ENCODE data around the gene WIPF3.
"Not testable (repeated sequence)": the region's sequence is repeated elsewhere in the genome, so short reads cannot be mapped to it uniquely, and the experiment has no call there.

WIPF3 gene

DNA sequence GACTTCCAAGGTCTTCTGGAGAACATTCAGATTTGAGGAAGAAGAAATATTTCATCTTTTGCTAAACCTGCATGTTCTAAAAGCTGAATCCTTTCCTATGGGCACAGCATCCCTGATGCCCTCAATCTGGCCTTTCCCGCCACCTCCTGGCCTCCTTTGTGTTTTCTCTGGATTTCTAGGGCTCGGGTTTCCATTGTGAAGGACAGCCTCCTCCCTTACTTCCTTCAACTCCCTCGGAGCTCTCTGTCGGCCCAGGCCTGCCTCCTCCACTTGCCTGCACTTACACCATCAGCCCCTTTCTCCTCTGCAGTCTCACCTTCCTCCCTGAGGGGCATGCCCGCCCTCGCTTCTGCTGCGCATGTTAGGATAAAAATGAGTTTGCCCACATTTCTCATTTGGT lies 75.4 kb downstream of the WIPF3 start:
- DNase-seq (ENCODE audit: low spot score) = no peak

DNA sequence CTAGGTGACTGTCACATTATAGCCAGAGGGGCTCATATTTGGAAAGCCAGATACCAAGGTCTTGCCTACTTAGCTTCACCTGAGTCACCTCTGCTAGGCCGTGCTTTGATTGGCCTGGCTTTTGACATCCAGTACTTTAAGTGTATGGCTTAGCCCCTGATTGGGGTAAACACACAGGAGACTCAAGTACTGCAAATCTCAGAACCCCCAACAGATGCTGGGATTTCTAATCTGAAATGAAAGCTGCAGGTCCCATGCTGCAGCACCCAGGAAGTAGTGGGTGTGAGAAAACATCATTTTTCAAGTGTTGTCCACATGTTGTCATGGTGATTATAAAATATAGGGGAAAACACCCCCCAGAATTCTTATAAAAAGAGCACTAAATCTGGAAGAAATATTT lies 76.2 kb downstream of the WIPF3 start:
- DNase-seq (ENCODE audit: low spot score) = no peak

DNA sequence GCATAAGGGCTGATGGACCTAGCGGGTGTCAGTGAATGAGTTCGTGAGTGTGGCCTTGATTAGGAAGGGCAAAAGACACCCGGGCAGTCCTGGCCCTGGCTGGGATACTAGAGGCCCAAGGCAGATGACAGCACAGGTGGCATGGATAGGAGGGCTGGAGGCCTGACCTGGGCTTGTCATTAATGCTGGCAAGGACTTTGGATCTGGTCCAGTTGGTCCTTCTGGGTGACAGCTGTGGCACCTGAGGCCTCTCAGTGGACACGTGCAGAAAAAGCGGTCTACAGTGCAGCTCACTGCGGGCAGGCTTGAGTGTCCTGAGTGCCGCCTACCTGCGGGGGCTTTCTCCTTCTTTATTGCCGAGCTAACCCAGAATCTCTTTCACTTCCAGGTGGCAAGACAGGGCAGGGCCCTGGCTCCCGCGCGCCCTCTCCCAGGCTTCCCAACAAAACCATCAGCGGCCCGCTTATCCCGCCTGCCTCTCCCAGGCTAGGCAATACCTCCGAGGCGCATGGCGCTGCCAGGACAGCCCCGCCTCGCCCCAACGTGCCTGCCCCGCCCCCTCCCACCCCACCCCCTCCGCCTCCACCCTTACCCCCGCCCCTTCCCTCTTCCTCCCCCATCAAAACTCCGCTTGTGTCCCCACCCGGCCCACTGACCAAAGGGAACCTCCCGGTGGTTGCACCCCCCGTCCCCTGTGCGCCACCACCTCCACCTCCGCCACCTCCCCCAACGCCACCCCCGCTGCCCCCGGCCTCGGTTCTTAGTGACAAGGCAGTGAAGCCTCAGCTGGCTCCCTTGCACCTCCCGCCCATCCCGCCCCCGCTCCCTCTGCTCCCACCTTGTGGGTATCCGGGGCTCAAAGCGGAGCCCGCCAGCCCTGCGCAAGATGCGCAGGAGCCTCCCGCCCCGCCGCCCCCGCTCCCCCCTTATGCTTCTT lies 77.4 kb downstream of the WIPF3 start:
- DNase-seq (ENCODE audit: low spot score) = no peak

DNA sequence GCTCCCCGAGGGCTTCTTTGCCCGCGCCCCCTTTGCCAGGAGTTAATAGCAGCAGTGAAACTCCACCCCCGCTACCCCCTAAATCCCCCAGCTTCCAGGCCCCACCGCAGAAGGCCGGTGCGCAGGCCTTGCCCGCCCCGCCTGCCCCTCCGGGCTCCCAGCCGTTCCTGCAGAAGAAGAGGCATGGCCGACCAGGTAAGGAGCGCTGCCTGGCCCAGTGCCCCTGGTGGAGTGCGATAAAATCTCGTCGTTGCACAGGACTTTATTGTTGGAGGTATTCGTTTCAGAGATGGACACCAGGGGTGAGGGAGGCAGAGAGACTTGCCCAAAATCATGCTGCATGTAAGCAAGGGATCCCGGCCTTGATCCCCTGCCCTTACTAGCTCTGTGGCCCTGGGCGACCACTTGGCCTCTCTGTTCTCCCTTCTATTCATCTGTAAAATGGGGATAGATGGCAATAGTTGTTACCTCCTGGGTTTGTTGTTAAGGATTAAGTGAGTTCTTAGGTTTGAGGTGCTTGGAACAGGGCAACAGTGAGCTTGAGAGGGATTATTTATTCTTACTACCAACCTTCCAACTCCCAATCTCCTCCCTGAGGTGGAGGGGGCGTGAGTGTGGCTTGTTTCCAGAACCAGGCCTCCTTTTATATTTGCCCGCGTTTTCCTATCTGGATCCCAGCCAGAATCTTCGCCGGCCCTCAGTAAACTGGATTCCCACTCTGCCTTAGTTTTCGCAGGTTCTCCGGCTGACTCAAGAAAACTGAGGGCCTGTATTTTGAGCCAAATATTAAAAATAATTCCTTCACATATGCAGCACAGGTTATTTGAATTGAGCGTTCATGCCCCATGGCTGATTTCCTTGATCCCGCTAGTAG lies 78.3 kb downstream of the WIPF3 start:
- no peak for DNase-seq (ENCODE audit: low spot score)

DNA sequence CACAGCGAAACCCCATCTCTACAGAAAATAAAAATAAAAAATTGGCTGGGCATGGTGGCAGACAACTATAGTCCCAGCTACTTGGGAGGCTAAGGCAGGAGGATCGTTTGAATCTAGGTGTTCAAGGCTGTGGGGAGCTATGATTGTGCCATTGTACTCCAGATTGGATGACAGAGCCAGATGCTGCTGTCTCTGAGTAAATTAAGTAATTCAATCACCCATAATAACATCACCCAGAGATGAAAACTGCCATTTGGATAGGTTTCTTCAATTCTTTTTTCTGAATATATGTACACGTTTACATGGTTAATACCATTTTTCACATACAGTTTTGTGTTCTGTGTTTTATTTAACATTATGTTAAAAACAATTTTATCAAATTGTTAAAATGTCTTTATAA lies 79.3 kb downstream of the WIPF3 start:
- no peak for DNase-seq (ENCODE audit: low spot score)

DNA sequence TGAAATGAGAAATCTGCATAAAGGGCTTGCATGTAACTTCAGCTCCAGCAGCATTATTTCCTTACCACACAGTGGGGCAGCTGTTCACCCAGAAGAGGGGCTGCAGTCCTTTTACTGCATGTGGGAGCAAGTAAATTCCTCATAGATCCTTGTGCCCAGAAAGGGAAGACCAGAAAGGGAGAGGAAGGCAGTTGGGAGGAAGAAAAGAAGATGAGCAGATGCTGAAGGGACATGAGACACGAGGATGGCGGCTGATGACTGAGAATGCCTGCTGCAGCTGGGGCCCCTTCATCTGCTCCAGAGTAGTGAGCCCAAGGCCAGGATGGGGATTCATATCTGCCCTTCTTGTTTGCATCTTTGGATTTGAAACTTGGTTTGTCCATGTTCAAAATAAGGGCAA lies 80.5 kb downstream of the WIPF3 start:
- DNase-seq (ENCODE audit: low spot score) = no peak

DNA sequence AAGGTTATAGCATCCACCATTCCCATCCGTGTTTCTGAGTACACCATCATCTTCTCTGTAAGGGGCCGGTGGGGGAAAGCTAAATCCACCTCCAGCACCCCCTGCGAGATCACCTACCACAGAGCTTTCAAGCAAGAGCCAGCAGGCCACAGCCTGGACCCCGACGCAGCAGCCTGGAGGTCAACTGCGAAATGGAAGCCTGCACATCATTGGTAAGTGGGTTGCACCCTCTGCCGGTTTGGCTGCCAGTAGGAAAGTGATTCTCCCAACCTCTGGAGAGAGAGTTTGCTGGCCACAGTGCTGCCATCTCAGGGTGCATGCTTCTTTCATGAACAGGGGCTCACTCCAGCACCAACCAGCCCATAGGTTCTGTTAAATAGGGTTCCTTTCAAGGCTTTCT lies 81.7 kb downstream of the WIPF3 start:
- no peak for DNase-seq (ENCODE audit: low spot score)

DNA sequence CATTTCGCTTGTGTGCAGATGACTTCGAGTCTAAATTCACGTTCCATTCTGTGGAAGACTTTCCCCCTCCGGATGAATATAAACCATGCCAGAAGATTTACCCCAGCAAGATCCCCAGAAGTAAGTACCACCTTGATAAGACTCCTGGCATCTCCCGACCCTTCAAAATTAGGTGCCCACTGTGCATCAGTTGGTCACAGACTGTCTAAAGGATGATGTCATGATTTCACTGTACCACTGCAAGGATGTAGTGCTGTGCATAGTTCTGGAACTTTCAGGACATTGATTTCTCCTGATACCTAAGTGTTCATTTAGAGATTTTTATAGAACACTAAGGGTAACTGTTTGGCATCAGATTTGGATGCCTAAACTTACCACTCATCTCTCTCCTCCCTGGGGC lies 83.0 kb downstream of the WIPF3 start:
- DNase-seq (ENCODE audit: low spot score) = no peak

DNA sequence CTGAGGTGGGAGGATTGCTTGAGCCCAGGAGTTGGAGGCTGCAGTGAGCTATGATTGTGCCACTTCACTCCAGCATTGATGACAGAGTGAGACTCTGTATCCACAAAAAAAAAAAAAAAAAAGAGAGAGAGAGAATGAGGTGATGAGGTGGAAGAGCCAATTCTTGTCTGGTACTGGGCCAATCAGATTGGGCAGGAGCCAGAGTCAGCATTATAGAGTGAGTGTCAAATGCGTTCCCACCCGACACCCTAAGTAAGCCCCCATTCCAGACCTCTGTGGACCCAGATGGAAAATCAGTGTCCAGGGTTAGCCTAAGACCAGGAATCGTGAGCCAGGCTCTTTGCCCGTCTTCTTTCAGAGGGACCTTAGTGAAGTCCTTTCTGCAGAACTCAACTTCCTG lies 83.9 kb downstream of the WIPF3 start:
- no peak for DNase-seq (ENCODE audit: low spot score)

DNA sequence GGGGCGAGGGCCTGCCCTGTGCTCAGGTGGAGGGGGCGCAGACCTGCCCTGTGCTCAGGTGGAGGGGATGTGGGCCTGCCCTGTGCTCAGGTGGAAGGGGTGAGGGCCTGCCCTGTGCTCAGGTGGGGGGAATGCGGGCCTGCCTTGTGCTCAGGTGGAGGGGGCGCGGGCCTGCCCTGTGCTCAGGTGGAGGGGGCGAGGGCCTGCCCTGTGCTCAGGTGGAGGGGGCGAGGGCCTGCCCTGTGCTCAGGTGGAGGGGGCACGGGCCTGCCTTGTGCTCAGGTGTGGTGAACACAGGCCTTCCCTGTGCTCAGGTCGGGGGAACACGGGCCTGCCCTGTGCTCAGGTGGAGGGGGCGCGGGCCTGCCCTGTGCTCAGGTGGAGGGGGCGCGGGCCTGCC lies 84.5 kb downstream of the WIPF3 start:
- not testable (repeated sequence) for DNase-seq (ENCODE audit: low spot score)

DNA sequence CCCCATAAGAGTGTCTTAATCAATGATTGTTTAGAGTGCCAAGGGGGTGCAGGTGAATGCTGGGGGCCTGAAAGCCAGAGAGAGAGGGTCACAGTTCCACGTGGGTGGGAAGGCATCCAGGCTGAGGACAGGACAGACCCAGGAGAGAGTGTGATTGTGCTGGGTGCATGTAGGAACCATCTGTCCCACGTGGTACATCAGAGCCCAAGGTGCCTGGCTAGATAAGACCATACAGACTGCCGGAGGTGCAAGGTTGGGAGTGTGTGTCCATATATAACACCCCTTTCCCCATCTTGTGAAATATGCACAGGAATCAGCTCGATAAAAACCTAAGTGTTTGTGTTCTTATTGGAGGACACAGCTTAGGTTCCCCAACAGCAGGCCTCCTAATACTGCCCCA lies 85.5 kb downstream of the WIPF3 start:
- no peak for DNase-seq (ENCODE audit: low spot score)

DNA sequence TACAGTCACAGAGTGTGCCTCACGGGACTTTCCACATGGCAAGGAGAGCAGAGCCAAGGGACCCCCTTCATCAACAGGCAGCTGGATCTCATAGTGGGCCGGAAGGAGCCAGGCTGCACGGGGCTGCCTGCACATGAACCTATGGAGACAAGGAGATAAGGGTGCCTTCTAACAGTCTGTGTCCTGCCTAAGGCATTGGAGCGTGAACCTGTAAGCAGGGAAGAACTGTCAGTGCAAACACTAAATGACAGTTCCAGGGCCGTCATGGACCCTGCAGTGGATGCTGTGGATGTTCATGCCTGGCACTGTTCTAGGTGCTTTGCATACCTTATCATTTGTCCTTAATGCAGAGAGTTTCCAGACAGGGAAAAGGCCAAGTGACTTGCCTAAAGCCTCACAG lies 85.9 kb downstream of the WIPF3 start:
- DNase-seq (ENCODE audit: low spot score) = no peak

DNA sequence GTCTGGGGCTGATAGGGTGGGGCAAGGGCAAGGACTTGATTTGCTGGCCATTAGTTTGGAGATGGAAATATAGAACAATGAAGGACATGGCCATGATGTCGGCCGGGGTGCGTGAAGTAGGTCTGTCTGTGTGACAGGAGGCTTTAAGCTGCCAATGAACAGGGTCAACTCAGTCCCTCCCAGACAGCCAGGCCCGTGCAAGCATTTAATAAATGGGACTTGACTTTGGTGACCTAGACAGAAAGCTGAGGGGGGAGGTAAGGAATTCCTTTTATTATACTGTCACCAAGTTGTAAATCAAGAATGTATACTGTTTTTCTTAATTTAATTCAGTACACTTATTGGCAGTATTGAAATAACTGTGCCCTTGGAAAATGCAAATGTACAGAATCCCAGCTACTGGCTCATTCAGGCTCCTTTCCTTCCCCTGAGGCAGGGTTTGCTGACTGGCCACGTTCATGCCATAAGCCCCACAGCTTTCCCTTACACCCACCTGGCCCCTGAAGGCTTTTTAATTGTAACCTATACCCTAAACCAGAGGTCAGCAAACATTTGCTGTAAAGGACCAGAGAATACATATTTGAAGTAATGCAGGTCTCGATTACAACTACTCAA lies 87.2 kb downstream of the WIPF3 start:
- DNase-seq (ENCODE audit: low spot score) = no peak

DNA sequence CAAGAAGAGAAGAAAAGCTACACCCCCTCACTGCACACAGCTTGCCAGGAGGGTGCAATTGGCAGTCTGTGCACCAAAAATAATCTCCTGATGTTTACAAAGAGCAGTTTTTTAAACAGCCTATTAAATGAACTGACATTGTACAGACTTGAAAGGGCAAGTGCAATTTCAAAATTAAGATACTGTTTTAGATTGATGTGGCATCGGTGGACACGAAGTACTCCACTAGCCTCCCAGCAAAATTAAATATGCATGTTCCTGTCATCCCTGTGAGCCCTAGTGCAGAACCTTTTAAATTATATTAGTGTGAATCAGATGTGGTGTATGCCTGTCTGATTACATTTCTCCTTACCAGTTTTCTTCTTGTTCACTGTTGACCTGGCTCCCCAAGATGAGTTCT lies 87.9 kb downstream of the WIPF3 start:
- no peak for DNase-seq (ENCODE audit: low spot score)

DNA sequence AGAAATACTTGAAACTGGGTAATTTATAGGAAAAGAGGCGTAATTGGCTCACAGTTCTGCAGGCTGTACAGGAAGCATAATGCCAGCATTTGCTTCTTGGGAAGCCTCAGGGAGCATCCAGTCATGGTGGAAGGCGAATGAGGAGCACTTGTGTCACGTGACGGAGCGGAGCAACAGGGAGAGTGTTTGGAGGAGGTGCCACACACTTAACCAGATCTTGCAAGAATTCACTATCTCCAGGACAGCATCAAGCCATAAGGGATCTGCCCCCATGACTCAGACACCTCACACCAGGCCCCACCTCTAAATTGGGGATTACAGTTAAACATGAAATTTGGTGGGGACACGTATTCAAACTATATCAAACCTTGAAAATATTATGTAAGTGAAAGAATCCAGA lies 89.3 kb downstream of the WIPF3 start:
- no peak for DNase-seq (ENCODE audit: low spot score)

DNA sequence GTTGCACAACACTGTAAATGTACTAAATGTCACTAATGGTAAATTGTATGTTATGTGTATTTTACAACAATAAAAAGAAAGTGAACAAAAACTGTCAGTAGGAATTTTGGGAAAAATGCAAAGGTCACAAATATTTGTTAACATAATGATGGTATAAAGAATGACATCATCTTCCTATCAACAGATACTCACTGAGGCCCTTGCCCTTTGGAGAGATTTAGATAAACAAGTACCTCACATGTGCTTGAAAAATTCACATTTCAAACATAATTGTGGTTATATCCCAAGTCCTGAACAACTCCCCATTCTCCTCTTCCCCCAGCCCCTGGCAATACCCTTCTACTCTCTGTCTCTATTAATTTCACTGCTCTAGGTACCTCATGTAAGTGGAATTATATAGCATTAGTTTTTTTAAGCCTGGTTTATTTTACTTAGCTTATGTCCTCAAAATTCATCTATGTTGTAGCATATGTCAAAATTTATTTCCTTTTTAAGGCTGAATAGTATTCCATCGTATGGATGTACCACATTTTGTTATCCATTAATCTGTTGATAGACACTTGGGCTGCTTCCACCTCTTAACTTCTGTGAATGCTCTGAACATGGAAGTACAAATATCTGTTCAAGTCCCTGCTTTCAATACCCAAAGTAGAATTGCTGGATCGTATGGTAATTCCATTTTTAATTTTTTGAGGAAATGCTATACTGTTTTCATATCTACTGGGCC lies 90.5 kb downstream of the WIPF3 start:
- DNase-seq (ENCODE audit: low spot score) = no peak

DNA sequence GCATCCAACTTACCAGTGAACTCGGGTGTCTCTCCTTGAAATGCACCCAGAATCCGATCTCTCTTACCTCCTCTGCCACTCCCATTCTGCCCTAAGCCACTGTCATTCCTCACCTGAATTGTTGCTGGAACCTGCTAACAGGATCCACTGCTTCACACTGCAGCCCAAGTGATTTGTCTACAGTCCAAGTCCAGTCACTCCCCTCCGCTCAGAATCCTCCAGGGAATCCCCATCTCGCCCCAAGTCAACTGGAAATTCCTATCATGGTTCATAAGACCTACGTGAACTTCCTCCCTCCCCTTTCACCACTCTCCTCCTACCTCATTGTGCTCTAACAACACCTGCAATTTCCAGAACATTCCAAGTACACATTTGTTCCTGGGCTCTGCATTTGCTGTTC lies 92.0 kb downstream of the WIPF3 start:
- DNase-seq (ENCODE audit: low spot score) = no peak

DNA sequence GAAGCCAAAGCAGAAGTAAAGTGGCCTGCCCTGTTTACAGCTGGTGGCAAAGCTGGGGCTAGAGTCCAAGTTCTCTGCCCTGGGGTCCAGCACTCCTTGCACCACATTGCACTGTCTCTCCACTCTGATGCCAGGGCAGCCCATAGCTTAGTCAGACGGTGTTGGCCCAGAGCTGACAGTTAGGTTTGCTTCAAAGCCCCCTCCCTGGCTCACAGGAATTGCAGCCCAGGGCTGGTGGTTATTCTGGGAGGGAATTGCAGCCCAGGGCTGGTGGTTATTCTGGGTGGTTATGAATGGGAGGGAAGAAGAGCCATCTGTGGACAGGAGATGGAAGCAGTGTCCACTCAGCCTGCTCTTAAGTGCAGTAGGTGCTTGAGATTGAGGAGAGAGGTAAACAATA lies 94.4 kb downstream of the WIPF3 start:
- DNase-seq (ENCODE audit: low spot score) = no peak

DNA sequence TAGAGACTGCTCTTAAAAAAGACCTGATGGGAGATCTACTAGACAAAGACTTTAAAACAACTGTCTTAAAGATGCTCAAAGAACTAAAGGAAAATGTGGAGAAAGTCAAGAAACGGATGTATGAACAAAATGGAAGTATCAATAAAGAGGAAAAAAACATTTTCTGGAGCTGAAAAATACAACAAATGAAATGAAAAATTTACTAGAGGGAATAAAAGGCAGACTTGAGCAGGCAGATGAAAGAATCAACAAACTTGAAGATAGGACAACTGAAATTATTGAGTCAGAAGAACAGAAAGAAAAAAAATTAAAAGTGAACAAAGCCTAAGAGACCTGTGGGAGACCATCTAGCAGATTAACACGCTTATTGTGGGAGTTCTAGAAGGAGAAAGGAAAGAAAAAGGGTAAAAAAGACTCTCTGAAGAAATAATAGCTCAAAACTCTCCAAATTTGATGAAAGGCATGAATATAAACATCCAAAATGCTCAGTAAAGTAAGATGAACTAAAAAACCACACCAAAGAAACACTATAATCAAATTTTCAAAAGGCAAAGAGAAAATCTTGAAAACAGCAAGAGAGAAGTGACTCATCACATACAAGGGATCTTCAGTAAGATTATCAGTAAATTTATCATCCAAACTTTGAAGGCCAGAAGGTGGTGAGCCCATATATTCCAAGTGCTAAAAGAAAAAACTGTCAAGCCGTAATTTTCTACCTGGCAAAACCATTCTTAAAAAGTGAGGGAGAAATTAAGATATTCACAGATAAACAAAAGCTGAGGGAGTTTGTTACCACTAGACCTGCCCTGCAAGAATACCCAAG lies 100.1 kb downstream of the WIPF3 start:
- DNase-seq (ENCODE audit: low spot score) = no peak

DNA sequence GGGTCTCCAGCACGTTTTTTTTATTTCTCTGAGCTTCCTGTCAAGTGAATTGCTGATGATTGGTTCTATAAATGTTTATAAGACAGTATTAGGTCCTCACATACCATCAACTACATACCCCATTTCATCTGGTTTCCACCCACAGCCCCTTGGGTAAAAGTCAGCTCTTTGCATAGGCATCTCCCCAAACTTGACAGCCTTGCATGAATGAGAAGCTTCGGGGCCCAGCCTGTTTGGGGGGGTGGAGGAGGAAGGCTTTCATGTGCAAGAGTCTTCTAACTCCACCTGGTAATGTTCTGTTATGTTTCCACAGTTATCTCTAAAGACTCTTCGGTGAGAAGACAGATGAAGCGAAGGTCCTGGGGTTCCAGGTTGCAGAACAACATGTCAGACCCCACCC lies 107.9 kb downstream of the WIPF3 start:
- DNase-seq (ENCODE audit: low spot score) = no peak

Measured in kidney capillary endothelial cell (primary cell).